Skeletal muscle satellite cell (primary cell): ENCODE data around the gene WNT8B.

Experiments
- H3K27me3 ChIP-seq: 2 replicates; pipeline ENCODE4 v1.7.0; 2013; ENCODE audit warnings: low read length; ENCODE audit not compliant: control insufficient read depth, insufficient read depth
- H3K36me3 ChIP-seq: 2 replicates; pipeline ENCODE4 v1.7.0; 2013; ENCODE audit warnings: mild to moderate bottlenecking, control low read depth, low read length; ENCODE audit not compliant: insufficient read depth
- H3K4me1 ChIP-seq: 2 replicates; pipeline ENCODE4 v1.7.0; 2013; ENCODE audit warnings: low read length; ENCODE audit not compliant: control insufficient read depth, insufficient read depth
- H3K4me2 ChIP-seq: 2 replicates; pipeline ENCODE4 v1.7.0; 2013; ENCODE audit warnings: mild to moderate bottlenecking, low read length
- H3K4me3 ChIP-seq: 2 replicates; pipeline ENCODE4 v1.7.0; 2013; ENCODE audit warnings: low read length
- H3K9ac ChIP-seq: 2 replicates; pipeline ENCODE4 v1.7.0; 2013; ENCODE audit warnings: mild to moderate bottlenecking, low read depth, low read length, moderate library complexity
- H3K9me3 ChIP-seq: replicated peaks from 2 replicates; pipeline ENCODE4 v1.7.0; 2013; ENCODE audit warnings: mild to moderate bottlenecking, control low read depth, low read length

The WNT8B gene

DNA sequence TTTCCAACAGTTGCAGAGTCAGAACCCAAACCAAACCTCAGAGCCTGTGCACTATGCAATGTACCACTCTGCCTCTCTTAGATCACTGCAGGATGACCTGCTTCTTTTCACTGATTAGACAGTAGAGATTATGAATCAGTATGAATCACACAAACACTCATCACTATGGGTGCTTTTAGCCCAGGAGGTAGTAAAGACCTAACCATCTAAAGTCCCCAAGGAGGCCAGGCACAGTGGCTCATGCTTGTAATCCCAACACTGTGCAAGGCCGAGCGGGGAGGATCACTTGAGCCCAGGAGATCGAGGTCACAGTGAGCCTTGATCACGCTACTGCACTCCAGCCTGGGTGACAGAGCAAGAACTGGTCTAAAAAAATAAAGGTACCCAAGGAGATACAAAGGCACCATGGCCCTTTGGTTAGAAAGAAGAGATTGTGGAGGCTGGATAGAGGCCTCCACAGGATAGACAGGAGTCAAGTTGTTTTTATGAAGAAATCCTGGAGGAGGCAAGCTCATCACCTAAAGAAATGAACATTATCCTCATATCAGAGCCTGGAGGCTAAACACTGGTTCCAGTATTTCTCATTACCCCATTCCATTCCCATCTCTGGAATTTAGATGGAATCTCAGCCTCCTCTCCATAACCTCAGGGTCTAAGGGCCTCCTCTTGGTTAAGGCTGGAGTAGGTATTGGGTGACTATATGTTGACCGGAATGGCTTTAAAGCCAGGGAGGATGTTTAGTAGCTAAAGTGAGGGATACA lies 44.0 kb downstream of the WNT8B start:
- H3K9ac ChIP-seq, result no peak overlapping the region
- no peaks in the 10 kb centered on the region for H3K9me3 ChIP-seq
- H3K27me3 ChIP-seq, result no peaks in the 10 kb centered on the region
- H3K4me1 ChIP-seq, result peaks cover 12% of the 10 kb centered on the region
- H3K4me3 ChIP-seq, result no peak overlapping the region
- no peak overlapping the region for H3K4me2 ChIP-seq
- peaks cover 11% of the 10 kb centered on the region for H3K36me3 ChIP-seq

DNA sequence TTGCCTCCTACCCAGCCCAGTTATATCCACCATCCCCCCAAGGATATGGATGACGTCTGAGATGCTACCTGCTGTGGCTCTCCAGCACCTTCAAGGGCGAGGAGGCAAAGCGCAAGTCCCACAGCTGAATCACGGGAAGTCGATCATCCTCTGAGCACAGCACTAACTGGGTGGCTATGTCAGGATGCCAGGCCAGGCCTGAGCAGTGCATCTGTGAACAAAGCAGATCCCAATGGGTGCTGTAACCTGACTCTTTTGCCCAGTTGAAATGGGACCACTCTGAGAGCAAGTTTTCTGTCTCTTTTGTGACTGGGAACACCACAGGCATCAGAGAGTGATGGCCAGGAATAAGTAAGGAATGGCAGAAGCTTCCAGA lies 44.5 kb downstream of the WNT8B start:
- no peak overlapping the region for H3K9ac ChIP-seq
- peaks cover 12% of the 10 kb centered on the region for H3K4me1 ChIP-seq
- H3K36me3 ChIP-seq, result peaks cover 6% of the 10 kb centered on the region
- H3K4me3 ChIP-seq, result no peak overlapping the region
- H3K27me3 ChIP-seq, result no peaks in the 10 kb centered on the region
- no peak overlapping the region for H3K4me2 ChIP-seq
- no peaks in the 10 kb centered on the region for H3K9me3 ChIP-seq

DNA sequence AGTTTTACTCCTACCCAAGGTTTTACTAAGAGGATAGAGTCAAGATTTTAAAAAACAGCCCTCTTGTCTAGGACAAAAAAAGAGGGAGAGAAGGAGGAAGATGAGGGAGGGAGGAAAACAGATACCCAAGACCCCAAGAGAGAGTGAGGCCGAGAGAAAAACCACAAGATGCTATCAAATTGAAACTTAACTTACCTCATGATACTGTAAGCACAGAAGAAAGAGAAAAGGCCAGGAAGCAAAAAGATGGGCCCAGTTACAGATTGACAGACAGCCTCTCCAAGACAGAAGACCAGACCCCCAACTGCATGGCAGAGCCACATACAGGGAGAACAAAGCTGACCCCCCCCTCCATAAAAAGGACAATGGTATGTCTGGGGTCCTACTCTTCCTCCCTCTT lies 45.5 kb downstream of the WNT8B start:
- peaks cover 12% of the 10 kb centered on the region for H3K4me1 ChIP-seq
- H3K4me2 ChIP-seq, result no peak overlapping the region
- no peak overlapping the region for H3K4me3 ChIP-seq
- peaks cover 6% of the 10 kb centered on the region for H3K36me3 ChIP-seq
- no peaks in the 10 kb centered on the region for H3K9me3 ChIP-seq
- H3K9ac ChIP-seq, result no peak overlapping the region
- no peaks in the 10 kb centered on the region for H3K27me3 ChIP-seq

DNA sequence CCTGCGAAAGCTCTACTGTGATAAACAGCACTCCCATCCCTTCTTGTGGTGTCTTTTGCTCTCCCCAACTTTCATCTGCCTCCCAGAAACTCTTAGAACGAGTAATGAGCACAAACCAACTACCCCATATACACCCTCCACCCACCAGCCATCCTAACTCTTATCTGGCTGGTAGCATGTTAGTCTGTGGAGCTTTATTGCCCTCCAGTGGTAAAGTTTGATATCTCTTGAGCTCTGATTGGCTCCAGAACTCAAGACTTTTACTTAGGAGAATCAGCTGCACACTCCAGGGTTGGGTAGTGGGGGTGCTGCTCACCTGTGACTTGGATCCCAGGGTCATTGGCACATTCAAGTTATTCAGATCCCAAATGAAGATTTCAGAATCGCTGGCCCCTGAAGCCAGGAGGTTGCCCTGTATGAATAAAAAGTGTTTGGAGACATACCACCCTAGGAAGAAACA lies 45.9 kb downstream of the WNT8B start:
- Histone ChIP-seq H3K9me3 (no peaks in the 10 kb centered on the region), H3K4me2 (no peak overlapping the region), H3K4me1 (peaks cover 12% of the 10 kb centered on the region), H3K4me3 (no peak overlapping the region), H3K36me3 (peaks cover 6% of the 10 kb centered on the region), H3K27me3 (no peaks in the 10 kb centered on the region), H3K9ac (no peak overlapping the region)

DNA sequence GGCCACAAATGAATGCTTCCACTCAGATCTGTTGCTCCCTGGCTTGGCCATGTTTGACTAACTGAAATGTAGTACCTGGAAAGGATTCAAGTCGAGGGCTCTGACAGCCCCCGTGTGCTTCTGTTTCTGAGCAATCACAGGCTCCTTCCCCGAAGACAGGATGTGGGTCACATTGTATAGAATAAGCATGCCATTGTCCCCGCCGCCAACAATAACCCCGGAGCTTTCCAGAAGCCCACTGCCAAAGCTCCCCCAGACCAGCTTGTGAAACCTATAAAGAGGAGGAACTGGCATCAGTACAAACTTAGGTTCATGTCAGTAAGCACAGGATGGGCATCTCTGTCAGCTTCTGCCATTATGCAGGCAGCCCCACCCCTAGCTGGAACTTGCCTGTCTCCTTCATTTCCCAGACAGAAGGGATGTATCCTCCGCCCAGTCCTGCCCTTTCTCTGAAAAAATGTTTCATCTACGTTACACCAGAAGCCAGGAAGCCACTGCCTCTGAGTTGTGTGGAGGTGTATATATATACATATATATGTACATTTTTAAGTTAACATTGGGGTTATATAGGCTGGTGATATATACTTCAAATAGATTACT lies 46.5 kb downstream of the WNT8B start:
- Histone ChIP-seq H3K27me3 (no peaks in the 10 kb centered on the region), H3K4me2 (no peak overlapping the region), H3K9me3 (no peaks in the 10 kb centered on the region), H3K4me1 (peaks cover 12% of the 10 kb centered on the region), H3K9ac (no peak overlapping the region), H3K36me3 (peaks cover 6% of the 10 kb centered on the region), H3K4me3 (no peak overlapping the region)

DNA sequence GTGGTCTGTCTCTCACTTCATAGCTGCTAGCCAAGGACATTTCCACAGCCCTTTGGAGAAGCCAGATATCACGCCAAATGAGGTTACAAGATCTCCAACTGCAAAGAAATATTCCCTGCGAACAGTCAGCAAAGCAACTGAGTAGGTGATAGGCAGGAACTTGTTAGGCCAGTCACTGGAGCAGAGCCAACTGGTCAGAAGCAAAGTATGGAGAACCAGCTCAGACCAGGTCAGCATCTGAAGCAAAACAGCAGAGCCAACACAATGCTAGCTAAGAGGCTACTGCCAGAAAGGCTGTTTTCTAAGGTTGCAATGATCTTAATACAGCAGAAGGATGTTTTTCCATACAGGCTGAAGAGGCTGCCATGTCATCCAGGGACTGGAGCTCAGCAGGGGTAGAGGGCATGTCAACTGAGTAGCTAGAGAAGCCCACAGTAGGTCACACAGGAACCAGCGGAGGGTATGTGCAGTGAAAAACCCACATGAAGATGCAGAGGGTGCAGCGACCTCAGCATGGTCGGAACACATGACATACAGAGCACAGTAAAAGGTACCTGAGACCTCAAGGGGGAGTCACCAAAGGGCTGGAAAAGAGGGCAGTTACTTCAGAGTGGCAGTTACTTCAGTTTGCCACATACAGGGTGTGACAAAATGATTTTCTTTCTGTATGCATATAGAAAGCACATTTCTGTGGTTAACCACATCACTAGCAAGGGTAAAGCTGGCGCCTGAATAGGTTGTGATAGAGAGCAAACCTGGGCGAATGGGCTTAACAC lies 47.9 kb downstream of the WNT8B start:
- H3K4me1 ChIP-seq, result peaks cover 12% of the 10 kb centered on the region
- H3K36me3 ChIP-seq, result no peaks in the 10 kb centered on the region
- H3K4me3 ChIP-seq, result no peak overlapping the region
- H3K9me3 ChIP-seq, result no peaks in the 10 kb centered on the region
- no peak overlapping the region for H3K4me2 ChIP-seq
- H3K27me3 ChIP-seq, result no peaks in the 10 kb centered on the region
- no peak overlapping the region for H3K9ac ChIP-seq

DNA sequence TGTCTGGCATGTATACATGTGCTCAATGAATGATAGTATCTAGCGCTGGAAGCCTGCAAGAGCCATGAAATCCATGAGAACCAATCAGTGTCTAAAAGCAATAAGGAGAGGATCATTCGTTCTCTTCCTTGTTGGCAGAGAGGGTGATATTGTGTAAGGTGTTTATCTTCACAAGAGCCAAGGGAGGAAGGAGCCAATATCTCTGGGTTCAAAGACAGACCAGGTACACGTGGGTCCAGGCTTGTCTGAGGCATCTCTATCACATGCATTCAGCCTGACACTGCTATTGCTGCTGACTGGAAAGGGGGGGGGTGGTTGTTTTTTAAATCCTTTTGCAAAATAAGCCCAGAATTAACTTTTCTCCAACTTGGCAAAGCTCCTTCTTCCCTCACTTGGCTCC lies 52.8 kb downstream of the WNT8B start:
- Histone ChIP-seq H3K4me1 (peaks cover 18% of the 10 kb centered on the region), H3K9me3 (no peaks in the 10 kb centered on the region), H3K36me3 (no peaks in the 10 kb centered on the region), H3K4me2 (no peak overlapping the region), H3K9ac (no peak overlapping the region), H3K27me3 (no peaks in the 10 kb centered on the region), H3K4me3 (no peak overlapping the region)

DNA sequence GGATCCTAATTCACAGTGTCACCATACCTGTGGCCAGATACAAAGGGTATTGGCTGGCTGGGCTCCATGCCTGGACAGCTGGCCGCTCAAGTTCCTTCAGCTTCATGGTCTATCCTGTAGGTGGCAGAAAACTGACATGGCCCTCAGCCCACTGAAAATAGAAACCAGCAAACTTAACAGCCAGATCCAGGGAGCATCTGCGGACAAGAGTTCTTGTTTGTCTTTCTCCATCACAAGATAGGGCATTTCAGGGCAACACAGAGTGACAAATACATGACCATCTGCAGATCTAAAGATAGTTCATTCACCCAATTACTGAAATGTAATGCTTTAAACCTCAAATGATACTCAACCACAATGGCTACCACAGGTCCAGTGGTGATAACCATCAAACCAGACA lies 54.0 kb downstream of the WNT8B start:
- no peak overlapping the region for H3K4me2 ChIP-seq
- no peaks in the 10 kb centered on the region for H3K9me3 ChIP-seq
- no peaks in the 10 kb centered on the region for H3K27me3 ChIP-seq
- peaks cover 29% of the 10 kb centered on the region for H3K4me1 ChIP-seq
- H3K9ac ChIP-seq, result no peak overlapping the region
- peaks cover under 1% of the 10 kb centered on the region for H3K36me3 ChIP-seq
- H3K4me3 ChIP-seq, result no peak overlapping the region

DNA sequence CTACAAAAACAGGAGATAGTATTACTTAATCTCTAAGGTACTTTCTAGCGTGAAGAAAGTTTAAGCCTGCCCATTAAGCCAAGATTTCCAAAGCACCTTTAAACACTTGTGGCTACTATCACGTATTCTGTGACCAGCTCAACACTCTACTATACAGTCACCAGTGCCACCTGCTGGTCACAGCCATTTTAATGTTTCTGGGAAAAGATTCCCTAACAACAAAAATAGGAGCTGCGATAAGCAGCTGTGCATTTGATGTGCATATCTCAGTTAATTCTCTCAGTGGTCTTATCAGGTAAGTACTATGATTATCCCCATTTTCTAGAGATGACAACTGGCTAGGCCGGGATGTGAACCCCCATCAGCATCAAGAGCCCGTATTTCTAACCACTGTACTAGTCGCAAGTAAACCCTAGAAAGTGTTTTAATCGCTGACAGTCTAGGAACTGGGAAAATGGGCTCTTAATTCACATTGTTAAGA lies 56.0 kb downstream of the WNT8B start:
- Histone ChIP-seq H3K9ac (no peak overlapping the region), H3K4me1 (peaks cover 40% of the 10 kb centered on the region), H3K27me3 (no peaks in the 10 kb centered on the region), H3K9me3 (no peaks in the 10 kb centered on the region), H3K4me2 (peak overlapping the region; percentile 92), H3K36me3 (peaks cover 11% of the 10 kb centered on the region), H3K4me3 (peak overlapping the region; percentile 64)

DNA sequence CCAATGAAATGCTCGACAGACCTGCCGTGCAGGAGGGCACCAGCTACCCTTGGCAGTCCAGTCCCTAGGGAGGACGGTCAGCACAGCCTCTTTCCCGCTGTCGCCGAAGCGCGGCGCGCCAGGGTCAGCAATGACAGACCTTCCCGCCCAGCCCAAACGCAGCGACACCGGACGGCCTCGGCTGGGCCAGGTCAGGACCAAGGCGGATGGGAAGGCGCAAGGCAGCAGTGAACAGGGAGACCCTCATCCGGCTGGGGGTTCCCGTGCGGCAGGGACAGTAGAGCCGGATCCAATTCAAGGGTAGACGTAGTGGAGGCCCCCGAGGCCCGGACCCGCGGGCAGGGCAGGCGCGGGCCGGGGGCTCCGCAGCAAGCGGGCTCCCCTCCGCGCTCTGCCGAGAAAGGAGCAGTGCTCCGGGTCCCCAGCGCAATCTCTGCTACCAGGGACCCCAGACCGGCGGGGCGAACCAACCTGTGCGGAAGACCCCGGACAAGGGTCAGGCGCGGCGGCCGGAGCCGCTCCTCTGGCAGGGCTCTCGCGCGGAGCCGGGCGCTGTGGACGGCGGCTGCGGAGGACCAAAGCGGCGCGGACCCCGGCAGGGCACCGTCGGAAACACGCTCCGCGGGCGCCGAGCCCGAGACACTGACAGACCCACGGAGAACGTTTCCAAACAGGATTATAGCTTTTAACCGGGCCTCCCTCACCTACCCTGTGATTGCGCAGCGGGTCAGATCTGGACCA lies 56.7 kb downstream of the WNT8B start, which contains the start of gene SEC31B:
SEC31B (minus strand) TSS at position 551 of the 741 bp plus-strand sequence. CDS start 2,909 bp downstream, outside the sequence.
- Histone ChIP-seq H3K27me3 (no peaks in the 10 kb centered on the region), H3K9ac (peak within 1 kb of the TSS; percentile 47), H3K4me3 (peak within 1 kb of the TSS; percentile 64), H3K4me1 (peaks cover 40% of the 10 kb centered on the region), H3K4me2 (peak within 1 kb of the TSS; percentile 92), H3K36me3 (peaks cover 17% of the 10 kb centered on the region), H3K9me3 (no peaks in the 10 kb centered on the region)

DNA sequence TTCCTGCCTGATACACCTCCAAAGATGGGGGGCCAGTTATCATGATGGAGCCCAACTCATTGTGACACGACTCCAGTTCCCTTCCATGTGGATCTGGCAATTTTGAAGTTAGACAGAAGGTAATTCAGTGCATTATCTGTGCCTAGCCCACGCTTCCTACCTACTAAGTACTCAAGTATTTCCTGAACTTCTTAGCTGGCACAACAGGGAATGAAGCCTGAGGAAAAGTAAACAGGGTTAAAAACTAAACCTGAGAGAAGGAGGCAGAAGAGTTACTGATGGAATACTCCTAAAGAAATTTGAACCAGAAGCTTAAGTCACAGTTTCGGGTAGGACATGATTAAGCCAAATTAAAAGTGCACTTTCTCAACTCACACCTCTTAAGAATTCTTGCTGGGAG lies 58.0 kb downstream of the WNT8B start:
- no peaks in the 10 kb centered on the region for H3K27me3 ChIP-seq
- H3K4me3 ChIP-seq, result no peak overlapping the region
- peaks cover 28% of the 10 kb centered on the region for H3K36me3 ChIP-seq
- H3K9me3 ChIP-seq, result no peaks in the 10 kb centered on the region
- no peak overlapping the region for H3K9ac ChIP-seq
- peak overlapping the region; percentile 72 for H3K4me2 ChIP-seq
- peaks cover 40% of the 10 kb centered on the region for H3K4me1 ChIP-seq
